Uterus (tissue), 4 donors: Measurements from ENCODE around the gene TSPAN4. TPM values are rescaled to one million over a fixed set of nuclear protein-coding genes. Genes with fewer than 3 reads are reported as not detected.
A peak's percentile ranks its signal among the peaks of the same experiment; 100 is the strongest.

ENCODE experiments used
- DNase-seq, 2 donors: peaks; one replicate each; pipeline ENCODE4 v3.0.0-alpha.2; 2019 to 2020
- H3K27ac ChIP-seq, 2 donors: fragments of 200-600 bp; sonication (generic); 1 replicate in 1 of 2; 2 replicates in 1 of 2; pipeline ENCODE4 v1.5.1; 2016 to 2018
- H3K27me3 ChIP-seq, 2 donors: fragments of 200-600 bp; sonication (generic); one replicate each; pipeline ENCODE4 v1.5.1; 2018 to 2019; ENCODE audit warnings: control low read depth in 1 of 2
- H3K36me3 ChIP-seq, 2 donors: fragments of 200-600 bp; sonication (generic); one replicate each; pipeline ENCODE4 v1.5.1; 2019; ENCODE audit warnings: control low read depth in 1 of 2
- H3K4me1 ChIP-seq, 2 donors: fragments of 200-600 bp; sonication (generic); one replicate each; pipeline ENCODE4 v1.5.1; 2018 to 2019; ENCODE audit warnings: control low read depth in 1 of 2
- H3K4me3 ChIP-seq, 2 donors: fragments of 200-600 bp; sonication (generic); 1 replicate in 1 of 2; 2 replicates in 1 of 2; pipeline ENCODE4 v1.5.1; 2018 to 2019; ENCODE audit warnings: mild to moderate bottlenecking in 1 of 2
- H3K9me3 ChIP-seq, 2 donors: fragments of 200-600 bp; sonication (generic); one replicate each; pipeline ENCODE4 v1.5.1; 2019; ENCODE audit warnings: control low read depth in 1 of 2
- CTCF ChIP-seq, 4 experiments: fragments of 200-600 bp in 2 of 4; fragments of 450-650 bp in 2 of 4; sonication (generic) in 2 of 4; IDR thresholded peaks; one replicate each; pipeline ENCODE4 v1.5.1; 2016 to 2019; ENCODE audit warnings: antibody characterized with exemption in 4 of 4, mild to moderate bottlenecking in 2 of 4, moderate library complexity in 1 of 4
- POLR2A ChIP-seq, 2 donors: fragments of 450-650 bp; IDR thresholded peaks; one replicate each; pipeline ENCODE4 v1.6.1; 2016; ENCODE audit warnings: antibody characterized with exemption in 2 of 2, mild to moderate bottlenecking in 1 of 2, moderate library complexity in 1 of 2
- intact Hi-C: fragments of 100-400 bp; cut with DNase I; formaldehyde crosslinking; loops from one replicate; pipeline ENCODE4 v1.15.1; 2023; ENCODE audit warnings: low total_unique reads
- total RNA-seq, 4 donors: library from RNA; depleted of rRNA in 3 of 4; stranded (reverse); fragments of >200 nt in 3 of 4; gene quantifications; one replicate each; pipeline versions ENCODE4 v1.1.0 to v1.2.4, GENCODE V29; 2014 to 2023
- donor health status: DM: yes; HTN: yes; CAD: no.

TSPAN4 gene
- total RNA-seq, 4 donors from 2014 or later, result 68.4 to 119 (median 105) TPM

- TF ChIP-seq CTCF (IDR thresholded peaks at IDR 0.05), result no peak
- TF ChIP-seq POLR2A (IDR thresholded peaks at IDR 0.05), result no peak
- no peak overlapping the region for H3K4me3 ChIP-seq
- no peak for DNase-seq
- H3K36me3 ChIP-seq, result no peaks in the 10 kb centered on the region
- intact Hi-C loops, result no loop called here
- peaks cover 0 to 41% of the 10 kb centered on the region in 2 donors for H3K4me1 ChIP-seq
- H3K27me3 ChIP-seq, result peaks cover 20 to 23% of the 10 kb centered on the region in 2 donors
- no peaks in the 10 kb centered on the region for H3K9me3 ChIP-seq
- no peak overlapping the region for H3K27ac ChIP-seq
Observed at GRCh38 chr11:825366-826226, 17.1 kb upstream of the TSPAN4 start.

- intact Hi-C loops, result no loop called here
- TF ChIP-seq CTCF (IDR thresholded peaks at IDR 0.05), result no peak
- TF ChIP-seq POLR2A (IDR thresholded peaks at IDR 0.05), result no peak
- H3K9me3 ChIP-seq, result no peaks in the 10 kb centered on the region
- H3K27ac ChIP-seq, result no peak overlapping the region
- DNase-seq, result no peak
- peaks cover 20 to 24% of the 10 kb centered on the region in 2 donors for H3K27me3 ChIP-seq
- no peaks in the 10 kb centered on the region for H3K36me3 ChIP-seq
- no peak overlapping the region for H3K4me3 ChIP-seq
- H3K4me1 ChIP-seq, result peaks cover 0 to 41% of the 10 kb centered on the region in 2 donors
Observed at GRCh38 chr11:826227-826621, 16.4 kb upstream of the TSPAN4 start.

- DNase-seq, result no peak
- H3K4me3 ChIP-seq, result peak overlapping the region in 1 of 2 donors; percentile 11
- H3K4me1 ChIP-seq, result peaks cover 0 to 40% of the 10 kb centered on the region in 2 donors
- H3K27me3 ChIP-seq, result peaks cover 20 to 24% of the 10 kb centered on the region in 2 donors
- no peaks in the 10 kb centered on the region for H3K36me3 ChIP-seq
- H3K9me3 ChIP-seq, result no peaks in the 10 kb centered on the region
- TF ChIP-seq CTCF (IDR thresholded peaks at IDR 0.05) (no peak), POLR2A (IDR thresholded peaks at IDR 0.05) (no peak)
- H3K27ac ChIP-seq, result peak overlapping the region; percentile 55 to 60
- intact Hi-C loops, result no loop called here
Observed at GRCh38 chr11:826836-827145, 15.9 kb upstream of the TSPAN4 start.

- no peaks in the 10 kb centered on the region for H3K9me3 ChIP-seq
- TF ChIP-seq CTCF (IDR thresholded peaks at IDR 0.05), result no peak
- intact Hi-C loops, result no loop called here
- no peak for DNase-seq
- peaks cover 0 to 45% of the 10 kb centered on the region in 2 donors for H3K4me1 ChIP-seq
- peak overlapping the region; percentile 55 to 60 for H3K27ac ChIP-seq
- peak overlapping the region in 1 of 2 donors; percentile 11 for H3K4me3 ChIP-seq
- H3K27me3 ChIP-seq, result peaks cover 20 to 24% of the 10 kb centered on the region in 2 donors
- H3K36me3 ChIP-seq, result no peaks in the 10 kb centered on the region
Observed at GRCh38 chr11:827146-827896, 15.3 kb upstream of the TSPAN4 start.

GRCh38 chr11:827897-828192 lies 14.8 kb upstream of the TSPAN4 start, which contains the start of gene CRACR2B:
Gene CRACR2B (plus strand): TSS chr11:827919. CDS start chr11:828608, 689 bp downstream.
- TF ChIP-seq POLR2A (IDR thresholded peaks at IDR 0.05) (no peak), CTCF (IDR thresholded peaks at IDR 0.05) (no peak)
- H3K27me3 ChIP-seq, result peaks cover 20 to 24% of the 10 kb centered on the region in 2 donors

More at GRCh38 chr11:827897-828192, 14.8 kb upstream of the TSPAN4 start, which contains the start of gene CRACR2B:
- Histone ChIP-seq H3K4me1 (peaks cover 0 to 48% of the 10 kb centered on the region in 2 donors), H3K4me3 (peak within 1 kb of the TSS in 1 of 2 donors; percentile 11), H3K27ac (peak within 1 kb of the TSS; percentile 55 to 60), H3K36me3 (no peaks in the 10 kb centered on the region), H3K9me3 (no peaks in the 10 kb centered on the region)
- intact Hi-C loops, result no loop called here
- DNase-seq, result no peak
